GM12891 (cell line): ENCODE measurements around the gene TCF12.

Experiments
- PAX5 ChIP-seq: IDR thresholded peaks from 2 replicates; pipeline ENCODE4 v1.6.1; 2011; ENCODE audit warnings: low read length, moderate library complexity, mild to moderate bottlenecking; ENCODE audit not compliant: insufficient read depth, severe bottlenecking
- POLR2A ChIP-seq: IDR thresholded peaks from 2 replicates; pipeline ENCODE4 v1.6.1; 2011; ENCODE audit warnings: low read depth, low read length, control low read depth
- POLR2AphosphoS5 ChIP-seq: IDR thresholded peaks from 2 replicates; pipeline ENCODE4 v1.6.1; 2011; ENCODE audit warnings: low read depth, low read length, control low read depth
- SPI1 ChIP-seq: IDR thresholded peaks from 2 replicates; pipeline ENCODE4 v1.6.1; 2011; ENCODE audit warnings: low read depth, low read length, control low read depth

- no peak for TF ChIP-seq POLR2A
- no peak for TF ChIP-seq POLR2AphosphoS5
- TF ChIP-seq PAX5: no peak
- TF ChIP-seq SPI1: no peak
Measured at GRCh38 chr15:57060799-57061198, 142.4 kb downstream of the TCF12 start.
